Tibial nerve (tissue), 4 donors: ENCODE data around the gene C5orf63. TPM values are rescaled to one million over a fixed set of nuclear protein-coding genes. Genes with fewer than 3 reads are reported as not detected.
"Not testable (repeated sequence)": the region's sequence is repeated elsewhere in the genome, so short reads cannot be mapped to it uniquely, and the experiment has no call there.

Experiments
- DNase-seq, 2 donors: peaks; one replicate each; pipeline ENCODE4 v3.0.0-alpha.2; 2019; ENCODE audit warnings: low spot score in 2 of 2
- H3K27ac ChIP-seq, 4 donors: fragments of 200-600 bp; sonication (generic) in 3 of 4; one replicate each; pipeline ENCODE4 v1.5.1; 2017 to 2019; ENCODE audit warnings: mild to moderate bottlenecking in 1 of 4
- H3K27me3 ChIP-seq, 2 donors: fragments of 200-600 bp; sonication (generic) in 1 of 2; one replicate each; pipeline versions ENCODE4 v1.5.1 to v1.6.0; 2017 to 2019
- H3K36me3 ChIP-seq, 3 donors: fragments of 200-600 bp; sonication (generic); one replicate each; pipeline ENCODE4 v1.5.1; 2018 to 2019
- H3K4me1 ChIP-seq, 4 donors: fragments of 200-600 bp; sonication (generic) in 3 of 4; one replicate each; pipeline ENCODE4 v1.5.1; 2017 to 2019
- H3K4me3 ChIP-seq, 4 donors: fragments of 200-600 bp; sonication (generic) in 3 of 4; one replicate each; pipeline ENCODE4 v1.5.1; 2017 to 2019; ENCODE audit warnings: mild to moderate bottlenecking in 1 of 4, moderate library complexity in 1 of 4
- H3K9me3 ChIP-seq, 4 donors: fragments of 200-600 bp; sonication (generic) in 3 of 4; one replicate each; pipeline ENCODE4 v1.5.1; 2017 to 2019
- CTCF ChIP-seq, 5 experiments: fragments of 200-600 bp in 3 of 5; fragments of 450-650 bp in 2 of 5; sonication (generic) in 3 of 5; IDR thresholded peaks; one replicate each; pipeline ENCODE4 v1.5.1; 2016 to 2019; ENCODE audit warnings: antibody characterized with exemption in 5 of 5, mild to moderate bottlenecking in 3 of 5, moderate library complexity in 2 of 5
- EP300 ChIP-seq, 2 donors: sonication (generic); formaldehyde crosslinking; IDR thresholded peaks; one replicate each; pipeline ENCODE4 v1.6.1; 2017; ENCODE audit warnings: antibody characterized with exemption in 2 of 2, mild to moderate bottlenecking in 1 of 2
- POLR2A ChIP-seq, 2 donors: fragments of 450-650 bp; IDR thresholded peaks; one replicate each; pipeline ENCODE4 v1.6.1; 2017; ENCODE audit warnings: antibody characterized with exemption in 2 of 2, mild to moderate bottlenecking in 2 of 2, moderate library complexity in 2 of 2
- WGBS, 2 donors: methylation state at CpG; one replicate each; pipeline ENCODE4 v1.1.5; 2018; 5-methylcytosine and 5-hydroxymethylcytosine counted together
- total RNA-seq, 4 donors: library from RNA; depleted of rRNA; stranded (reverse); fragments of >200 nt; gene quantifications; one replicate each; pipeline ENCODE4 v1.1.0, GENCODE V29; 2016

The C5orf63 gene
- total RNA-seq, 4 donors from 2014 or later: 1.0 to 7.2 (median 2.0) TPM

GRCh38 chr5:127055880-127056653 is 17.2 kb downstream of the C5orf63 start:
- H3K9me3 ChIP-seq: no peaks in the 10 kb centered on the region
- H3K27ac ChIP-seq: no peak overlapping the region
- no peaks in the 10 kb centered on the region for H3K4me1 ChIP-seq
- no peak for TF ChIP-seq CTCF (IDR thresholded peaks at IDR 0.05)
- no peak for TF ChIP-seq EP300 (IDR thresholded peaks at IDR 0.05)
- TF ChIP-seq POLR2A (IDR thresholded peaks at IDR 0.05): no peak
- H3K36me3 ChIP-seq: peaks cover 0 to 5% (median 0%) of the 10 kb centered on the region in 3 donors
- no peak for DNase-seq
- WGBS, 2 donors: 94 to 96% methylated on average over 3 of the region's 3 CpGs
- H3K4me3 ChIP-seq: no peak overlapping the region
- no peaks in the 10 kb centered on the region for H3K27me3 ChIP-seq

- H3K36me3 ChIP-seq, H3K9me3 ChIP-seq, H3K27ac ChIP-seq, H3K4me3 ChIP-seq, H3K4me1 ChIP-seq, H3K27me3 ChIP-seq, DNase-seq: not testable (repeated sequence)
- 98 to 99% methylated on average over 6 of the region's 6 CpGs for WGBS, 2 donors
These were observed 19.8 kb downstream of the C5orf63 start for GRCh38 chr5:127053551-127053950.

GRCh38 chr5:127053049-127053448 is 20.3 kb downstream of the C5orf63 start:
- 91% methylated on average over 3 of the region's 3 CpGs for WGBS, 2 donors

GRCh38 chr5:127051591-127051990 is 21.7 kb downstream of the C5orf63 start:
- peaks cover 0 to 5% (median 0%) of the 10 kb centered on the region in 3 donors for H3K36me3 ChIP-seq
- DNase-seq: no peak
- H3K4me1 ChIP-seq: no peaks in the 10 kb centered on the region
- TF ChIP-seq CTCF (IDR thresholded peaks at IDR 0.05) (no peak), EP300 (IDR thresholded peaks at IDR 0.05) (no peak), POLR2A (IDR thresholded peaks at IDR 0.05) (no peak)
- H3K27ac ChIP-seq: no peak overlapping the region
- H3K4me3 ChIP-seq: no peak overlapping the region
- H3K27me3 ChIP-seq: no peaks in the 10 kb centered on the region
- WGBS, 2 donors: 91 to 97% methylated on average over 1 of the region's 1 CpG
- H3K9me3 ChIP-seq: no peaks in the 10 kb centered on the region

More at GRCh38 chr5:127053049-127053448, 20.3 kb downstream of the C5orf63 start:
- Histone ChIP-seq H3K4me1 (no peaks in the 10 kb centered on the region), H3K27me3 (no peaks in the 10 kb centered on the region), H3K27ac (no peak overlapping the region), H3K4me3 (no peak overlapping the region), H3K36me3 (peaks cover 0 to 5% (median 0%) of the 10 kb centered on the region in 3 donors), H3K9me3 (no peaks in the 10 kb centered on the region)
- TF ChIP-seq EP300 (IDR thresholded peaks at IDR 0.05) (no peak), CTCF (IDR thresholded peaks at IDR 0.05) (no peak), POLR2A (IDR thresholded peaks at IDR 0.05) (no peak)
- no peak for DNase-seq

- Histone ChIP-seq H3K9me3 (no peaks in the 10 kb centered on the region), H3K27me3 (no peaks in the 10 kb centered on the region), H3K4me1 (peaks cover 0 to 3% (median 0%) of the 10 kb centered on the region in 4 donors), H3K36me3 (no peaks in the 10 kb centered on the region), H3K27ac (no peak overlapping the region), H3K4me3 (no peak overlapping the region)
- TF ChIP-seq POLR2A (IDR thresholded peaks at IDR 0.05) (no peak), EP300 (IDR thresholded peaks at IDR 0.05) (no peak), CTCF (IDR thresholded peaks at IDR 0.05) (no peak)
- 90 to 92% methylated on average over 4 of the region's 4 CpGs for WGBS, 2 donors
- no peak for DNase-seq
These were observed 26.8 kb downstream of the C5orf63 start for GRCh38 chr5:127046343-127047072.
